GM18507 (cell line): ENCODE measurements around the gene KIAA0513.

ENCODE experiments used
- DNase-seq: peaks from one replicate; pipeline ENCODE4 v3.0.0; 2011; ENCODE audit warnings: low read depth; ENCODE audit not compliant: insufficient read length; ENCODE audit errors: extremely low spot score
- FAIRE-seq: peaks from 2 replicates; lab custom pipeline; 2011; peaks lifted over from hg19 to GRCh38; lab: Jason Lieb, UNC

The KIAA0513 gene

GRCh38 chr16:85138825-85139627 is 111.4 kb downstream of the KIAA0513 start:
- DNase-seq = no peak
- FAIRE-seq = no peak

- DNase-seq (no peak), FAIRE-seq (no peak)
Observed at GRCh38 chr16:85139881-85140339, 112.3 kb downstream of the KIAA0513 start.

- DNase-seq = no peak
Observed at GRCh38 chr16:85140455-85141012, 112.9 kb downstream of the KIAA0513 start.

GRCh38 chr16:85141491-85142128 is 114.0 kb downstream of the KIAA0513 start:
- DNase-seq (no peak), FAIRE-seq (no peak)

More at GRCh38 chr16:85140455-85141012, 112.9 kb downstream of the KIAA0513 start:
- FAIRE-seq = no peak

- no peak for FAIRE-seq
- DNase-seq = no peak
Observed at GRCh38 chr16:85142129-85142513, 114.5 kb downstream of the KIAA0513 start.

- FAIRE-seq = no peak
- no peak for DNase-seq
Observed at GRCh38 chr16:85142771-85143211, 115.2 kb downstream of the KIAA0513 start.
